ENCODE measurements around the gene KLHDC7B. TPM values are rescaled to one million over a fixed set of nuclear protein-coding genes. Genes with fewer than 3 reads are reported as not detected.

KLHDC7B gene
- total and polyA plus RNA-seq, 2 donors (not counting 3 experiments of a cell fraction or from before 2014, with no cell fraction given), result not detected

GRCh38 chr22:50562523-50563412 is 17.1 kb downstream of the KLHDC7B start, which contains the start of gene SYCE3:
TSS of gene SYCE3 (minus strand) at chr22:50562919. CDS start at chr22:50556405, 6,514 bp downstream.
- TF ChIP-seq GATA2 (IDR thresholded peaks at IDR 0.05; ENCODE audit: insufficient read depth, insufficient read length, low read depth, low read length) (no peak), CTCF (IDR thresholded peaks at IDR 0.05; ENCODE audit: extremely low read depth in 1 of 2, insufficient read depth in 1 of 2, low read depth in 1 of 2, low read length in 2 of 2) (peak; percentile 92 to 93)
- intact Hi-C loops (cut with micrococcal nuclease) (no loop called here), dilution Hi-C loops (cut with MboI; ENCODE audit: extremely low pct_ligation_motif_present, low sequenced_read_pairs) (no loop called here)
- Histone ChIP-seq H3K4me3 (replicated peaks in 1 of 3; ENCODE audit: insufficient read depth in 1 of 3, low read depth in 1 of 3, low read length in 3 of 3) (peak within 1 kb of the TSS; percentile 1 to 34 (median 16)), H3K9ac (replicated peaks; ENCODE audit: extremely low read depth, insufficient read depth, low read length) (no peak within 1 kb of the TSS), H3K36me3 (ENCODE audit: control insufficient read depth in 2 of 2, extremely low read depth in 1 of 2, insufficient read depth in 2 of 2, low read length in 2 of 2) (no peaks in the 10 kb centered on the region), H3K27ac (ENCODE audit: insufficient read depth, low read depth, low read length) (no peak within 1 kb of the TSS), H3K79me2 (ENCODE audit: control insufficient read depth, insufficient read depth, low read length) (no peaks in the 10 kb centered on the region), H3K27me3 (ENCODE audit: control insufficient read depth in 2 of 2, insufficient read depth in 2 of 2, low read length in 2 of 2) (peaks cover 8 to 16% of the 10 kb centered on the region in 2 experiments), H3K4me1 (ENCODE audit: control insufficient read depth, extremely low read depth, insufficient read depth, low read length) (peaks cover 5% of the 10 kb centered on the region), H3K9me1 (replicated peaks; ENCODE audit: control insufficient read depth, extremely low read depth, insufficient read depth, low read length) (no peaks in the 10 kb centered on the region), H2AFZ (ENCODE audit: low read depth, low read length) (peak within 1 kb of the TSS; percentile 78), H3K4me2 (ENCODE audit: insufficient read depth, low read length) (peak within 1 kb of the TSS; percentile 50), H4K20me1 (replicated peaks; ENCODE audit: control insufficient read depth, extremely low read depth, insufficient read depth, low read length) (no peaks in the 10 kb centered on the region), H3K9me3 (replicated peaks; ENCODE audit: control insufficient read depth, insufficient read depth, low read length) (no peaks in the 10 kb centered on the region)
- no TSS peak for BruUV-seq (replicated peaks)
- peak; percentile 73 for DNase-seq (ENCODE audit: low read depth, low spot score)
- peak; percentile 90 for FAIRE-seq
- CTCF ChIA-PET, result interaction anchor here (0.6 to 2.2 kb wide), 24 partner anchors 9 to 136 kb away, joined by 3 to 16 read pairs (median 4); partner anchors contain the start of genes CPT1B, KLHDC7B, LMF2 and MIOX
- POLR2A ChIA-PET, result no interaction called here

All from endothelial cell of umbilical vein (primary cell).